WERI-Rb-1 (cell line): ENCODE results near the gene CRIP3.

ENCODE experiments used
- DNase-seq: peaks from one replicate; pipeline ENCODE4 v3.0.0-alpha.2; 2020
- H3K27ac ChIP-seq: fragments of 250-450 bp; sonication (Bioruptor Pico); 2 replicates; pipeline ENCODE4 v1.5.1; 2020; ENCODE audit warnings: mild to moderate bottlenecking, moderate library complexity
- H3K27me3 ChIP-seq: fragments of 250-450 bp; sonication (Bioruptor Pico); 2 replicates; pipeline ENCODE4 v1.5.1; 2021; ENCODE audit warnings: mild to moderate bottlenecking, low read depth, moderate library complexity; ENCODE audit not compliant: insufficient read depth, severe bottlenecking
- H3K36me3 ChIP-seq: fragments of 250-450 bp; sonication (Bioruptor Pico); 2 replicates; pipeline ENCODE4 v1.5.1; 2020; ENCODE audit warnings: mild to moderate bottlenecking, moderate library complexity
- H3K4me3 ChIP-seq: 2 replicates; pipeline ENCODE4 v1.5.1; 2011; ENCODE audit warnings: low read depth, mild to moderate bottlenecking, control low read depth, low read length
- H3K9me3 ChIP-seq: fragments of 250-450 bp; sonication (Bioruptor Pico); 2 replicates; pipeline ENCODE4 v1.5.1; 2021; ENCODE audit warnings: mild to moderate bottlenecking, moderate library complexity; ENCODE audit not compliant: severe bottlenecking
- TF ChIP-seq, protein P1 (sequence below): IDR thresholded peaks from 2 replicates; pipeline ENCODE4 v1.5.1; 2011; ENCODE audit warnings: low read depth, mild to moderate bottlenecking, control low read depth, inconsistent platforms, low read length

The CRIP3 gene

DNA sequence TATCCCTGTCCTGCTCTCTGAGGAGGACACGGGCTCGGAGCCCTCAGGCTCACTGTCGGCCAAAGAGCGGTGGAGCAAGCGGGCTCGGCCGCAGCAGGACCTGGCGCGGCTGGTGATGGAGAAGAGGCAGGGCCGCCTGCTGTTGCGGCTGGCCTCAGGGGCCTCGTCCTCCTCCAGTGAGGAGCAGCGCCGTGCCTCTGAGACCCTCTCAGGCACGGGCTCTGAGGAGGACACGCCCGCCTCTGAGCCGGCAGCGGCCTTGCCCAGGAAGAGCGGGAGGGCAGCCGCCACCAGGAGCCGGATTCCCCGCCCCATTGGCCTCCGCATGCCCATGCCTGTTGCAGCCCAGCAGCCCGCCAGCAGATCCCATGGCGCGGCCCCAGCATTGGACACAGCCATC lies 24.7 kb downstream of the CRIP3 start:
- no peaks in the 10 kb centered on the region for H3K36me3 ChIP-seq
- TF ChIP-seq, protein P1, sequence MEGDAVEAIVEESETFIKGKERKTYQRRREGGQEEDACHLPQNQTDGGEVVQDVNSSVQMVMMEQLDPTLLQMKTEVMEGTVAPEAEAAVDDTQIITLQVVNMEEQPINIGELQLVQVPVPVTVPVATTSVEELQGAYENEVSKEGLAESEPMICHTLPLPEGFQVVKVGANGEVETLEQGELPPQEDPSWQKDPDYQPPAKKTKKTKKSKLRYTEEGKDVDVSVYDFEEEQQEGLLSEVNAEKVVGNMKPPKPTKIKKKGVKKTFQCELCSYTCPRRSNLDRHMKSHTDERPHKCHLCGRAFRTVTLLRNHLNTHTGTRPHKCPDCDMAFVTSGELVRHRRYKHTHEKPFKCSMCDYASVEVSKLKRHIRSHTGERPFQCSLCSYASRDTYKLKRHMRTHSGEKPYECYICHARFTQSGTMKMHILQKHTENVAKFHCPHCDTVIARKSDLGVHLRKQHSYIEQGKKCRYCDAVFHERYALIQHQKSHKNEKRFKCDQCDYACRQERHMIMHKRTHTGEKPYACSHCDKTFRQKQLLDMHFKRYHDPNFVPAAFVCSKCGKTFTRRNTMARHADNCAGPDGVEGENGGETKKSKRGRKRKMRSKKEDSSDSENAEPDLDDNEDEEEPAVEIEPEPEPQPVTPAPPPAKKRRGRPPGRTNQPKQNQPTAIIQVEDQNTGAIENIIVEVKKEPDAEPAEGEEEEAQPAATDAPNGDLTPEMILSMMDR, result no peak
- no peaks in the 10 kb centered on the region for H3K27me3 ChIP-seq
- H3K4me3 ChIP-seq, result no peak overlapping the region
- H3K9me3 ChIP-seq, result no peaks in the 10 kb centered on the region
- no peak overlapping the region for H3K27ac ChIP-seq
- DNase-seq, result no peak

- TF ChIP-seq, protein P1, result no peak
- H3K9me3 ChIP-seq, result no peaks in the 10 kb centered on the region
- no peaks in the 10 kb centered on the region for H3K36me3 ChIP-seq
- DNase-seq, result no peak
- H3K27ac ChIP-seq, result no peak overlapping the region
- no peaks in the 10 kb centered on the region for H3K27me3 ChIP-seq
- H3K4me3 ChIP-seq, result no peak overlapping the region
These were observed 25.1 kb downstream of the CRIP3 start for GRCh38 chr6:43283514-43283901.

- Histone ChIP-seq H3K9me3 (no peaks in the 10 kb centered on the region), H3K4me3 (no peak overlapping the region), H3K36me3 (no peaks in the 10 kb centered on the region), H3K27ac (no peak overlapping the region), H3K27me3 (no peaks in the 10 kb centered on the region)
- DNase-seq, result no peak
- TF ChIP-seq, protein P1, result no peak
These were observed 25.8 kb downstream of the CRIP3 start for GRCh38 chr6:43282636-43283513.

DNA sequence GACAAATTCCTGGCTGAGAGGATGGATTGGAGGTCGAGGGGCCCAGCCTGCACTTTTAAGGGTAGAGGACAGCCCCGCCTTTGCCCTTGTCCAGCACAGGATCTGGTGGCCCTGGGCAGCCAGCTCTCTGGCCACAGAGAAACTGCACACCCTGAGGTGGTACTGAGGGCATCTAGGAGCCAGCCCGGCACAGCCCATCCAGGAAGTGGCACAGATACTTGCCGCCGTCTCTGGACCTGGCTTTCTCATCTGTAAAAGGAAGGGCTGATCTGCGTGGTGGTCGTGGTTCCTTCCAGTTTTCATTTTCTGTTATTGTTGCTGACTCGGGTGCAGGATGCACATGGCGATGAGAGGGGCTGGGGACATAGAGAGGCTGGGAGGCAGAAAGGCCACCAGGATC lies 26.6 kb downstream of the CRIP3 start:
- H3K27me3 ChIP-seq, result no peaks in the 10 kb centered on the region
- no peak overlapping the region for H3K4me3 ChIP-seq
- no peaks in the 10 kb centered on the region for H3K9me3 ChIP-seq
- H3K36me3 ChIP-seq, result no peaks in the 10 kb centered on the region
- TF ChIP-seq, protein P1, result no peak
- H3K27ac ChIP-seq, result no peak overlapping the region
- no peak for DNase-seq

- TF ChIP-seq, protein P1, result no peak
- Histone ChIP-seq H3K36me3 (no peaks in the 10 kb centered on the region), H3K4me3 (no peak overlapping the region), H3K27ac (no peak overlapping the region), H3K9me3 (no peaks in the 10 kb centered on the region), H3K27me3 (no peaks in the 10 kb centered on the region)
- no peak for DNase-seq
These were observed 28.4 kb downstream of the CRIP3 start for GRCh38 chr6:43280234-43280633.

DNA sequence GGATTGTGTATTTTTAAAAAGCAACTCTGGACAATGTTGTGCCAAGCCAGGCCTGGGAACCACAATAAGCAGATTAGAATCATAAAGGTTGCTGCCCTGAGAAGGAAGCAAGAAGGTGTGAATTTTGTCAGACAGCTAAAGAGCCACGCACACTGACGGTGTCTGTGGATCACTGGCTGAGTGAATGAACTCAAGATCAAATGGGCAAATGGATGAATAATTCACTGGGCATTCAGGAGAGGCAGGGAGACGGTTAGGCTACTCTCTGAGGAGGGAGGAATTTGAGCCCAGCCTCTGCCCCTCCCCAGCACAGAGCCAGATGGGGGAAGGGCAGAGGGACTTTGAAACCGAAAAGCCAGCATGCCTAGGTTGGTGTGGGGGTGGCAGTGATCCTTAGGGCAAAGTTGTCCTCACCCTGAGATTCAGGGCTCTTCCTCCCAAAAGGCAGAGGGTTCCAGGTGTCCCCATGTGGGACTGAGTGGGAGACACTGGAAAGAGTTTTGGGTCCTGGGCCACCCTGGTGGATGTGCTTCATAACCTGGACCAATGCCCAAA lies 30.0 kb downstream of the CRIP3 start:
- TF ChIP-seq, protein P1, result no peak
- H3K27me3 ChIP-seq, result no peaks in the 10 kb centered on the region
- H3K4me3 ChIP-seq, result no peak overlapping the region
- no peaks in the 10 kb centered on the region for H3K36me3 ChIP-seq
- peak overlapping the region; percentile 80 for H3K27ac ChIP-seq
- H3K9me3 ChIP-seq, result no peaks in the 10 kb centered on the region
- DNase-seq, result no peak
